Middle frontal gyrus (tissue), 1 donor: Measurements from ENCODE around the gene PLEKHM1.

Experiments
- DNase-seq: peaks from one replicate; pipeline ENCODE4 v3.0.0-alpha.2; 2015; ENCODE audit warnings: low spot score; ENCODE audit errors: extremely low spot score

PLEKHM1 gene

GRCh38 chr17:45402916-45403315 is 87.6 kb downstream of the PLEKHM1 start:
- DNase-seq: no peak

GRCh38 chr17:45398800-45399199 is 91.7 kb downstream of the PLEKHM1 start:
- no peak for DNase-seq

GRCh38 chr17:45397796-45398195 is 92.7 kb downstream of the PLEKHM1 start:
- no peak for DNase-seq

GRCh38 chr17:45396496-45397205 is 93.9 kb downstream of the PLEKHM1 start:
- DNase-seq: no peak

GRCh38 chr17:45395569-45396415 is 94.7 kb downstream of the PLEKHM1 start:
- DNase-seq: no peak

- DNase-seq: no peak
These were observed 95.5 kb downstream of the PLEKHM1 start for GRCh38 chr17:45394913-45395568.

- no peak for DNase-seq
These were observed 96.0 kb downstream of the PLEKHM1 start for GRCh38 chr17:45394564-45394912.

GRCh38 chr17:45394091-45394490 is 96.4 kb downstream of the PLEKHM1 start:
- DNase-seq: no peak

GRCh38 chr17:45393411-45393810 is 97.1 kb downstream of the PLEKHM1 start:
- no peak for DNase-seq

GRCh38 chr17:45391918-45392317 is 98.6 kb downstream of the PLEKHM1 start:
- DNase-seq: no peak

- DNase-seq: no peak
These were observed 99.2 kb downstream of the PLEKHM1 start for GRCh38 chr17:45391291-45391690.

GRCh38 chr17:45389354-45389753 is 101.2 kb downstream of the PLEKHM1 start:
- no peak for DNase-seq

GRCh38 chr17:45388604-45389325 is 101.8 kb downstream of the PLEKHM1 start:
- no peak for DNase-seq

- no peak for DNase-seq
These were observed 102.8 kb downstream of the PLEKHM1 start for GRCh38 chr17:45387739-45388138.

GRCh38 chr17:45386178-45386577 is 104.3 kb downstream of the PLEKHM1 start:
- DNase-seq: no peak
